Esophagus squamous epithelium (tissue), 4 donors: ENCODE measurements around the gene ACIN1.

Source experiments
- CTCF ChIP-seq, 6 experiments: fragments of 450-650 bp in 4 of 6; fragments of 200-600 bp in 2 of 6; sonication (generic) in 2 of 6; IDR thresholded peaks; one replicate each; pipeline ENCODE4 v1.5.1; 2016 to 2019; ENCODE audit warnings: antibody characterized with exemption in 6 of 6, mild to moderate bottlenecking in 4 of 6, moderate library complexity in 4 of 6
- POLR2A ChIP-seq, 4 donors: fragments of 450-650 bp; IDR thresholded peaks; one replicate each; pipeline ENCODE4 v1.6.1; 2017; ENCODE audit warnings: antibody characterized with exemption in 4 of 4, mild to moderate bottlenecking in 4 of 4, moderate library complexity in 3 of 4

- TF ChIP-seq CTCF (IDR thresholded peaks at IDR 0.05) (no peak), POLR2A (IDR thresholded peaks at IDR 0.05) (no peak)
These were observed 1.8 kb downstream of the ACIN1 start for GRCh38 chr14:23093104-23093503.
